Thoracic aorta (tissue), 2 donors: ENCODE measurements around the gene GUCD1. TPM values are rescaled to one million over a fixed set of nuclear protein-coding genes. Genes with fewer than 3 reads are reported as not detected.

Source experiments
- ATAC-seq: fragments of 150-250 bp; one replicate; pipeline ENCODE4 v1.8.0; 2017; ENCODE audit warnings: low read depth; ENCODE audit not compliant: insufficient number of reproducible peaks, low FRiP score
- DNase-seq: peaks from one replicate; pipeline ENCODE4 v3.0.0-alpha.2; 2020; ENCODE audit warnings: low spot score
- H3K27ac ChIP-seq, 2 donors: fragments of 200-600 bp; sonication (generic); 1 replicate in 1 of 2; 2 replicates in 1 of 2; pipeline ENCODE4 v1.5.1; 2016; ENCODE audit warnings: mild to moderate bottlenecking in 2 of 2, moderate library complexity in 2 of 2
- H3K27me3 ChIP-seq: fragments of 200-600 bp; sonication (generic); replicated peaks from 2 replicates; pipeline ENCODE4 v1.6.0; 2016; ENCODE audit warnings: mild to moderate bottlenecking; ENCODE audit not compliant: insufficient read depth
- H3K36me3 ChIP-seq: fragments of 200-600 bp; sonication (generic); one replicate; pipeline ENCODE4 v1.5.1; 2016
- H3K4me1 ChIP-seq, 2 donors: fragments of 200-600 bp; sonication (generic); 1 replicate in 1 of 2; 2 replicates in 1 of 2; pipeline versions ENCODE4 v1.5.1 to v1.6.0; 2016; ENCODE audit warnings: low read depth in 2 of 2, mild to moderate bottlenecking in 1 of 2; ENCODE audit not compliant: control insufficient read depth in 1 of 2
- H3K4me3 ChIP-seq: fragments of 200-600 bp; sonication (generic); 2 replicates; pipeline ENCODE4 v1.5.1; 2016; ENCODE audit warnings: mild to moderate bottlenecking
- H3K9me3 ChIP-seq: fragments of 200-600 bp; sonication (generic); 2 replicates; pipeline ENCODE4 v1.5.1; 2016
- CTCF ChIP-seq: fragments of 200-600 bp; sonication (generic); IDR thresholded peaks from one replicate; pipeline ENCODE4 v1.5.1; 2019; ENCODE audit warnings: antibody characterized with exemption
- total RNA-seq, 2 donors: library from RNA; depleted of rRNA; stranded (reverse); fragments of >200 nt; gene quantifications; one replicate each; pipeline versions ENCODE4 v1.1.0 to v1.2.3, GENCODE V29; 2016

The GUCD1 gene
- total RNA-seq, 2 donors from 2014 or later, result 81.9 to 83.4 TPM

GRCh38 chr22:24515027-24515338, 40.0 kb downstream of the GUCD1 start:
- Histone ChIP-seq H3K36me3 (no peaks in the 10 kb centered on the region), H3K9me3 (no peaks in the 10 kb centered on the region), H3K4me3 (no peak overlapping the region), H3K27me3 (no peaks in the 10 kb centered on the region), H3K27ac (no peak overlapping the region), H3K4me1 (peaks cover 9 to 24% of the 10 kb centered on the region in 2 donors)
- no peak for DNase-seq
- ATAC-seq, result no peak
- no peak for TF ChIP-seq CTCF

GRCh38 chr22:24514241-24515026, 40.5 kb downstream of the GUCD1 start:
- DNase-seq (no peak), ATAC-seq (no peak)
- H3K36me3 ChIP-seq, result no peaks in the 10 kb centered on the region
- peaks cover 9 to 24% of the 10 kb centered on the region in 2 donors for H3K4me1 ChIP-seq
- H3K27me3 ChIP-seq, result no peaks in the 10 kb centered on the region
- H3K27ac ChIP-seq, result no peak overlapping the region
- no peak overlapping the region for H3K4me3 ChIP-seq
- no peak for TF ChIP-seq CTCF
- H3K9me3 ChIP-seq, result no peaks in the 10 kb centered on the region

- Histone ChIP-seq H3K27ac (no peak overlapping the region), H3K36me3 (no peaks in the 10 kb centered on the region), H3K4me1 (peaks cover 9 to 24% of the 10 kb centered on the region in 2 donors), H3K27me3 (no peaks in the 10 kb centered on the region), H3K4me3 (no peak overlapping the region), H3K9me3 (no peaks in the 10 kb centered on the region)
- no peak for ATAC-seq
- no peak for DNase-seq
- TF ChIP-seq CTCF, result no peak
These were observed 41.3 kb downstream of the GUCD1 start for GRCh38 chr22:24513378-24514240.

GRCh38 chr22:24512043-24512442, 42.9 kb downstream of the GUCD1 start:
- no peak for ATAC-seq
- no peaks in the 10 kb centered on the region for H3K27me3 ChIP-seq

More at GRCh38 chr22:24512043-24512442, 42.9 kb downstream of the GUCD1 start:
- no peak for DNase-seq
- no peaks in the 10 kb centered on the region for H3K36me3 ChIP-seq
- H3K4me1 ChIP-seq, result peaks cover 9 to 24% of the 10 kb centered on the region in 2 donors
- no peak overlapping the region for H3K4me3 ChIP-seq
- no peak for TF ChIP-seq CTCF
- no peak overlapping the region for H3K27ac ChIP-seq
- H3K9me3 ChIP-seq, result no peaks in the 10 kb centered on the region
